Esophagus squamous epithelium (tissue), 5 donors: ENCODE measurements around the gene HACD2. TPM values are rescaled to one million over a fixed set of nuclear protein-coding genes. Genes with fewer than 3 reads are reported as not detected.
"Not testable (repeated sequence)": the region's sequence is repeated elsewhere in the genome, so short reads cannot be mapped to it uniquely, and the experiment has no call there.

ENCODE experiments used
- DNase-seq: peaks from one replicate; lab custom pipeline; 2025; lab: John Stamatoyannopoulos, UW
- H3K27ac ChIP-seq, 4 donors: fragments of 200-600 bp; sonication (generic); one replicate each; pipeline ENCODE4 v1.5.1; 2016 to 2019; ENCODE audit warnings: mild to moderate bottlenecking in 1 of 4
- H3K27me3 ChIP-seq, 4 donors: fragments of 200-600 bp; sonication (generic); 1 replicate in 3 of 4; 2 replicates in 1 of 4; pipeline versions ENCODE4 v1.5.1 to v1.6.0; 2017 to 2021; ENCODE audit warnings: antibody characterized with exemption in 1 of 4
- H3K36me3 ChIP-seq, 3 donors: fragments of 200-600 bp; sonication (generic); one replicate each; pipeline ENCODE4 v1.5.1; 2016 to 2019
- H3K4me1 ChIP-seq, 3 donors: fragments of 200-600 bp; sonication (generic); one replicate each; pipeline ENCODE4 v1.5.1; 2017 to 2019
- H3K4me3 ChIP-seq, 4 donors: fragments of 200-600 bp; sonication (generic); 1 replicate in 3 of 4; 2 replicates in 1 of 4; pipeline ENCODE4 v1.5.1; 2016 to 2019; ENCODE audit warnings: mild to moderate bottlenecking in 2 of 4, moderate library complexity in 1 of 4
- H3K9me3 ChIP-seq, 3 donors: fragments of 200-600 bp; sonication (generic); one replicate each; pipeline ENCODE4 v1.5.1; 2016 to 2019
- CTCF ChIP-seq, 6 experiments: fragments of 450-650 bp in 4 of 6; fragments of 200-600 bp in 2 of 6; sonication (generic) in 2 of 6; IDR thresholded peaks; one replicate each; pipeline ENCODE4 v1.5.1; 2016 to 2019; ENCODE audit warnings: antibody characterized with exemption in 6 of 6, mild to moderate bottlenecking in 4 of 6, moderate library complexity in 4 of 6
- POLR2A ChIP-seq, 4 donors: fragments of 450-650 bp; IDR thresholded peaks; one replicate each; pipeline ENCODE4 v1.6.1; 2017; ENCODE audit warnings: antibody characterized with exemption in 4 of 4, mild to moderate bottlenecking in 4 of 4, moderate library complexity in 3 of 4
- WGBS, 2 donors: methylation state at CpG; one replicate each; pipeline ENCODE4 v1.1.5; 2018; 5-methylcytosine and 5-hydroxymethylcytosine counted together
- intact Hi-C: fragments of 100-400 bp; cut with DNase I; formaldehyde crosslinking; loops from one replicate; pipeline ENCODE4 v1.15.0; 2022
- total RNA-seq, 4 donors: library from RNA; depleted of rRNA; stranded (reverse); fragments of >200 nt; gene quantifications; one replicate each; pipeline ENCODE4 v1.1.0, GENCODE V29; 2016
- donor health status: DM: yes; HTN: yes; CAD: no.

HACD2 gene
- total RNA-seq, 4 donors from 2014 or later: 28.4 to 46.6 (median 34.9) TPM

- H3K4me3 ChIP-seq: peak overlapping the region in 3 of 4 donors; percentile 37 to 56 (median 37)
- intact Hi-C loops: no loop called here
- WGBS, 2 donors: 44 to 67% methylated on average over 3 to 5 of the region's 8 CpGs
- peak overlapping the region; percentile 36 to 83 (median 77) for H3K27ac ChIP-seq
- no peak for TF ChIP-seq CTCF (IDR thresholded peaks at IDR 0.05)
- peak in 2 of 4 donors; percentile 47 to 76 for TF ChIP-seq POLR2A (IDR thresholded peaks at IDR 0.05)
- no peaks in the 10 kb centered on the region for H3K27me3 ChIP-seq
- no peaks in the 10 kb centered on the region for H3K9me3 ChIP-seq
- DNase-seq: no peak
- peaks cover 0 to 24% (median 0%) of the 10 kb centered on the region in 3 donors for H3K36me3 ChIP-seq
- H3K4me1 ChIP-seq: peaks cover 21 to 72% (median 32%) of the 10 kb centered on the region in 3 donors
These were observed 35.5 kb upstream of the HACD2 start for GRCh38 chr3:123620343-123620742.

- H3K27me3 ChIP-seq: no peaks in the 10 kb centered on the region
- H3K27ac ChIP-seq: peak overlapping the region; percentile 36 to 83 (median 74)
- DNase-seq: no peak
- intact Hi-C loops: no loop called here
- WGBS, 2 donors: 8 to 22% methylated on average over 5 of the region's 5 CpGs
- peaks cover 0 to 25% (median 0%) of the 10 kb centered on the region in 3 donors for H3K36me3 ChIP-seq
- TF ChIP-seq POLR2A (IDR thresholded peaks at IDR 0.05): no peak
- TF ChIP-seq CTCF (IDR thresholded peaks at IDR 0.05): no peak
- H3K4me3 ChIP-seq: peak overlapping the region; percentile 6 to 56 (median 37)
- no peaks in the 10 kb centered on the region for H3K9me3 ChIP-seq
- H3K4me1 ChIP-seq: peaks cover 16 to 62% (median 27%) of the 10 kb centered on the region in 3 donors
These were observed 34.1 kb upstream of the HACD2 start for GRCh38 chr3:123618768-123619484.

GRCh38 chr3:123618076-123618708, 33.3 kb upstream of the HACD2 start:
- no peaks in the 10 kb centered on the region for H3K9me3 ChIP-seq
- peaks cover 0 to 32% (median 0%) of the 10 kb centered on the region in 3 donors for H3K36me3 ChIP-seq
- WGBS, 2 donors: 44 to 56% methylated on average over 6 of the region's 7 CpGs
- no peaks in the 10 kb centered on the region for H3K27me3 ChIP-seq
- no peak for DNase-seq
- peak overlapping the region in 3 of 4 donors; percentile 67 to 83 (median 76) for H3K27ac ChIP-seq
- TF ChIP-seq CTCF (IDR thresholded peaks at IDR 0.05) (no peak), POLR2A (IDR thresholded peaks at IDR 0.05) (no peak)
- intact Hi-C loops: no loop called here
- peak overlapping the region; percentile 7 to 56 (median 37) for H3K4me3 ChIP-seq
- H3K4me1 ChIP-seq: peaks cover 16 to 55% (median 21%) of the 10 kb centered on the region in 3 donors

- no peak for DNase-seq
- WGBS, 2 donors: 74 to 87% methylated on average over 6 of the region's 6 CpGs
- Histone ChIP-seq H3K36me3 (peaks cover 0 to 47% (median 0%) of the 10 kb centered on the region in 3 donors), H3K4me3 (peak overlapping the region in 2 of 4 donors; percentile 37 to 56), H3K9me3 (no peaks in the 10 kb centered on the region), H3K27me3 (no peaks in the 10 kb centered on the region), H3K27ac (no peak overlapping the region), H3K4me1 (peaks cover 13 to 39% (median 16%) of the 10 kb centered on the region in 3 donors)
- TF ChIP-seq POLR2A (IDR thresholded peaks at IDR 0.05) (no peak), CTCF (IDR thresholded peaks at IDR 0.05) (no peak)
- intact Hi-C loops: no loop called here
These were observed 31.7 kb upstream of the HACD2 start for GRCh38 chr3:123616593-123616992.

GRCh38 chr3:123613543-123613942, 28.7 kb upstream of the HACD2 start:
- no peak for TF ChIP-seq CTCF (IDR thresholded peaks at IDR 0.05)
- TF ChIP-seq POLR2A (IDR thresholded peaks at IDR 0.05): no peak
- DNase-seq: no peak
- H3K9me3 ChIP-seq: no peaks in the 10 kb centered on the region
- WGBS, 2 donors: 78 to 87% methylated on average over 2 of the region's 2 CpGs
- peaks cover 4 to 10% (median 7%) of the 10 kb centered on the region in 3 donors for H3K4me1 ChIP-seq
- no peaks in the 10 kb centered on the region for H3K27me3 ChIP-seq
- no peak overlapping the region for H3K4me3 ChIP-seq
- no peak overlapping the region for H3K27ac ChIP-seq
- H3K36me3 ChIP-seq: peaks cover 0 to 56% (median 0%) of the 10 kb centered on the region in 3 donors
- intact Hi-C loops: no loop called here

GRCh38 chr3:123611674-123612073, 26.8 kb upstream of the HACD2 start:
- peaks cover 0 to 46% (median 0%) of the 10 kb centered on the region in 3 donors for H3K36me3 ChIP-seq
- H3K4me3 ChIP-seq, intact Hi-C loops, DNase-seq, H3K4me1 ChIP-seq, H3K27ac ChIP-seq, H3K9me3 ChIP-seq, H3K27me3 ChIP-seq: not testable (repeated sequence)
- WGBS, 2 donors: 81 to 83% methylated on average over 3 to 7 of the region's 7 CpGs
